ENCODE data around the gene USP33. TPM values are rescaled to one million over a fixed set of nuclear protein-coding genes. Genes with fewer than 3 reads are reported as not detected.
A peak's percentile ranks its signal among the peaks of the same experiment; 100 is the strongest.

The USP33 gene
- total RNA-seq, 1 experiment from 2014 or later, result 51.5 TPM

- Histone ChIP-seq H3K23me2 (ENCODE audit: insufficient read length, low read depth, low read length, poor library complexity, severe bottlenecking) (no peaks in the 10 kb centered on the region), H4K8ac (replicated peaks; ENCODE audit: insufficient read length, low read depth, low read length) (no peak overlapping the region), H3K27ac (ENCODE audit: insufficient read length, low read depth, low read length) (no peak overlapping the region), H2AFZ (ENCODE audit: low read length) (no peak overlapping the region), H4K91ac (ENCODE audit: insufficient read length, low read depth, low read length) (no peak overlapping the region), H3K4me1 (ENCODE audit: insufficient read depth, low read length) (no peaks in the 10 kb centered on the region), H3K9me3 (ENCODE audit: control insufficient read depth, low read depth, low read length) (peaks cover 4% of the 10 kb centered on the region), H3K9ac (ENCODE audit: extremely low read depth, insufficient read length, low read length) (no peak overlapping the region), H2BK5ac (ENCODE audit: insufficient read length, low read length) (no peak overlapping the region), H3K79me2 (ENCODE audit: insufficient read depth, low read length) (peaks cover 14% of the 10 kb centered on the region; the same call in 1 of the 2 replicates), H3K79me1 (ENCODE audit: insufficient read depth, low read depth, low read length, poor library complexity, severe bottlenecking) (peaks cover 9% of the 10 kb centered on the region), H3K56ac (ENCODE audit: insufficient read length, low read depth, low read length) (no peak overlapping the region), H3K4me2 (ENCODE audit: insufficient read depth, insufficient read length, low read length) (no peak overlapping the region), H2BK20ac (ENCODE audit: low read depth, low read length, poor library complexity, severe bottlenecking) (no peak overlapping the region), H3T11ph (ENCODE audit: low read length) (no peak overlapping the region), H3K14ac (ENCODE audit: insufficient read depth, low read length) (no peak overlapping the region), H3K27me3 (ENCODE audit: insufficient read depth, low read length) (no peaks in the 10 kb centered on the region), H2BK15ac (ENCODE audit: low read depth, low read length) (no peak overlapping the region), H3K4ac (ENCODE audit: low read depth, low read length) (no peak overlapping the region), H2BK120ac (ENCODE audit: low read depth, low read length, poor library complexity, severe bottlenecking) (no peak overlapping the region), H2BK12ac (ENCODE audit: insufficient read length, low read depth, low read length) (no peak overlapping the region), H2AK5ac (ENCODE audit: insufficient read length, low read length) (no peak overlapping the region), H3K23ac (ENCODE audit: insufficient read length, low read depth, low read length) (no peak overlapping the region), H3K18ac (ENCODE audit: insufficient read length, low read depth, low read length) (no peak overlapping the region), H4K20me1 (ENCODE audit: control insufficient read depth, insufficient read depth, insufficient read length) (no peaks in the 10 kb centered on the region), H4K5ac (ENCODE audit: insufficient read length, low read depth, low read length) (no peak overlapping the region)
- Mint-ChIP-seq H3K4me1 (no peaks in the 10 kb centered on the region), H3K4me3 (no peak overlapping the region), H3K36me3 (ENCODE audit: insufficient read depth in 1 of 3, low read depth in 3 of 3) (peaks cover 39 to 43% (median 41%) of the 10 kb centered on the region in 3 experiments), H3K27me3 (ENCODE audit: low read depth) (no peaks in the 10 kb centered on the region), H3K9me3 (peaks cover 33 to 41% of the 10 kb centered on the region in 2 experiments), H3K27ac (peak overlapping the region in 2 of 3 experiments; percentile 55 to 84; a peak in 3 of 7 replicates)
- no CpG with 5 or more reads among the region's 6 CpGs for WGBS (ENCODE audit: extremely low coverage, insufficient read length, low lambda C conversion rate)
- DNase-seq, result no peak
- TF ChIP-seq CTCF (conservative IDR thresholded peaks at IDR 0.05), result no peak
Observed at GRCh38 chr1:77652970-77653516, 106.6 kb downstream of the USP33 start.

Measured in H9 (cell line).